Activated CD4-positive, alpha-beta T cell treated with anti-CD3 and anti-CD28 coated beads, Interleukin-2, amount 10 ng/mL, durations not matched to agents 7 days and 5 days (primary cell): Measurements from ENCODE around the gene TBCEL. TPM values are rescaled to one million over a fixed set of nuclear protein-coding genes. Genes with fewer than 3 reads are reported as not detected.

Source experiments
- CTCF ChIA-PET: fragments of 350-600 bp; sonication (Branson Sonifier 250); formaldehyde crosslinking; loops from one replicate; lab custom pipeline; 2021; ENCODE audit warnings: antibody characterized with exemption; lab: Charles Lee
- POLR2A ChIA-PET: fragments of 350-600 bp; sonication (Branson Sonifier 250); formaldehyde crosslinking; loops from one replicate; lab custom pipeline; 2021; ENCODE audit warnings: antibody characterized with exemption; lab: Charles Lee
- DNase-seq: peaks from one replicate; pipeline ENCODE4 v3.0.0-alpha.2; 2020
- H3K27ac Mint-ChIP-seq: one replicate; pipeline ENCODE4 v1.8.0; 2021; ENCODE audit warnings: mild to moderate bottlenecking, moderate library complexity, mixed read lengths
- H3K27me3 Mint-ChIP-seq: one replicate; pipeline ENCODE4 v1.8.0; 2021; ENCODE audit warnings: mixed read lengths
- H3K36me3 Mint-ChIP-seq: one replicate; pipeline ENCODE4 v1.8.0; 2021; ENCODE audit warnings: low read depth, mixed read lengths
- H3K4me1 Mint-ChIP-seq: one replicate; pipeline ENCODE4 v1.8.0; 2021; ENCODE audit warnings: mixed read lengths
- H3K4me3 Mint-ChIP-seq: one replicate; pipeline ENCODE4 v1.8.0; 2021; ENCODE audit warnings: mild to moderate bottlenecking, moderate library complexity, mixed read lengths
- H3K9me3 Mint-ChIP-seq: one replicate; pipeline ENCODE4 v1.8.0; 2021; ENCODE audit warnings: mixed read lengths
- total RNA-seq, 2 experiments: library from RNA; stranded (reverse); gene quantifications; one replicate each; pipeline ENCODE4 v1.2.3, GENCODE V29; 2021

TBCEL gene
- total RNA-seq, 2 experiments from 2014 or later: 13.1 to 16.1 TPM

DNA sequence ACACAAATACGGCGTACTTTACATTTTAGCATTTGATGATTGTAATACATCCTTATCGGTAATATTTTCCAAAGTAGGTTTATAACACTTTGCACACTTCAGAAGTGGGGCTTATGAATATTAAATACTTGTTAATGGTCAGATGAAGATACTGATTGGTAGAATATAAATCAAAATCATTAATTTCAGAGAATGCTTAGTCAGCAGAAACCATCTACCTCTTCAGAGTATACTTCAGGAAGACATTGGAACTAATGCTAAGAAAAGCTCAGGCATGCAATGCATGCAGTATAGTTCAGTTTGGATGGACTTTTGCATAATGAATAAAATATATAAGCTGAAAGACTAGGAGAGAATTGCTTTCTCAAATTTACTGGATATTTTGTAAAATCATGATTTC is 57.4 kb downstream of the TBCEL start:
- CTCF ChIA-PET: no interaction called here
- Mint-ChIP-seq H3K9me3 (no peaks in the 10 kb centered on the region), H3K27ac (no peak overlapping the region), H3K4me3 (no peak overlapping the region), H3K27me3 (no peaks in the 10 kb centered on the region), H3K36me3 (peaks cover 1% of the 10 kb centered on the region), H3K4me1 (peaks cover 13% of the 10 kb centered on the region)
- POLR2A ChIA-PET: no interaction called here
- no peak for DNase-seq

DNA sequence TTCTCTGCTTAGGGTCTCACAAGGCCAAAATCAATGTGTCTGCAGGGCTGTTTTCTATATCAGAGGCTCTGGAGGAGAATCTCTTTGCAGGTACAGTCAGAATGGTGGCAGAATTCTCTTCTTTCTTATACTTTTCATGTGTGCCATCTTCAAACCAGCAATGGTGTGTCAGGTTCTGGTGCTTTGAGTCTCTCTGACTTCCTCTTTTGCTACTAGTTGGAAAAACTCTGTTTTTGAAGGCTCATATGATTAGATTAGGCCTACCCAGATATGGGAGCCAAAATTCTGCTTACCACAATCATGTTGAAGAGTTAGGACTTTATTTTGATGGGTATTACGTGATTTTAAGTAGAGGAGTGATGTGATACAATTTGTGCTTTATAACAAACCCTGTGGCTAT is 58.3 kb downstream of the TBCEL start:
- H3K4me1 Mint-ChIP-seq: peaks cover 13% of the 10 kb centered on the region
- H3K4me3 Mint-ChIP-seq: no peak overlapping the region
- CTCF ChIA-PET: no interaction called here
- H3K36me3 Mint-ChIP-seq: peaks cover 1% of the 10 kb centered on the region
- no peak overlapping the region for H3K27ac Mint-ChIP-seq
- no peaks in the 10 kb centered on the region for H3K9me3 Mint-ChIP-seq
- POLR2A ChIA-PET: interaction anchor here (0.6 kb wide), 1 partner anchor 1139 kb away, joined by 6 read pairs; no protein-coding TSS in a partner anchor
- no peaks in the 10 kb centered on the region for H3K27me3 Mint-ChIP-seq
- DNase-seq: no peak

DNA sequence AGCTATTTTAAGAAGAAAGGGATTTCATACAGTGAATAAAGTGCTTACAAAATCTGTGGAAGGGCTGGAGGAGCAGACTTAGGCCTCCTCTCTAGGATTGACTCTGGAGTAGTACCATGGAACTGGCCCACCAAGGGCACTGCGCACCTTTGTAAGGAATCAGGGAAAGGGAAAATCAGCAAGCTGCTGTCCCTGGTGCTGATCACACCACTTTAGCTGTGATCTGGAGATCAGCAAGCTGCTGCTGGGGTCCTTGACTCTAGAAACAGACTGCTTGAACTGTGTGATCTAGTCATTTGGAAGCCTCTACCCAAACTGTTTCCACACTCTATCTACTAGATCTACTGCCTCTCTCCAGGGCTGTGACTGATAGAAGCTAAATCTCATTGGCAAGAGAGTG is 58.8 kb downstream of the TBCEL start:
- Mint-ChIP-seq H3K9me3 (no peaks in the 10 kb centered on the region), H3K27me3 (no peaks in the 10 kb centered on the region), H3K36me3 (peaks cover 5% of the 10 kb centered on the region), H3K27ac (no peak overlapping the region), H3K4me1 (peaks cover 13% of the 10 kb centered on the region), H3K4me3 (no peak overlapping the region)
- DNase-seq: no peak
- ChIA-PET CTCF (no interaction called here), POLR2A (interaction anchor here (0.6 kb wide), 1 partner anchor 1139 kb away, joined by 6 read pairs; no protein-coding TSS in a partner anchor)

DNA sequence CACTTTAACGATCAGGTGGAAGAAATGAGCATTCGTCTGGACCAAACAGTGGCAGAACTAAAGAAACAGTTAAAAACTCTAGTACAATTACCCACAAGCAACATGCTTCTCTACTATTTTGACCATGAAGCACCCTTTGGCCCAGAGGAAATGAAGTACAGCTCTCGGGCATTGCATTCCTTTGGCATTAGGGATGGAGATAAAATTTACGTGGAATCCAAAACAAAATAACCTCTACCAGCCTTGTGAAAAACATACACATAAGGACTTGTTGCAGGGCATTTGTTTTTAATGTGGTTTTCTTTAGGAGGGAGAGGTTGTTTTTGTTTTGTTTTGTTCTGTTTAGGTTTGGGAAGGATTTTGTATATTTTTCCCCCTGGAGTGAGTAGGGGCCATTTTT is 63.0 kb downstream of the TBCEL start:
- Mint-ChIP-seq H3K4me3 (no peak overlapping the region), H3K9me3 (no peaks in the 10 kb centered on the region), H3K36me3 (peaks cover 9% of the 10 kb centered on the region), H3K27me3 (no peaks in the 10 kb centered on the region), H3K27ac (no peak overlapping the region), H3K4me1 (peaks cover 3% of the 10 kb centered on the region)
- no peak for DNase-seq
- ChIA-PET POLR2A (no interaction called here), CTCF (no interaction called here)

GRCh38 chr11:121089566-121089965 is 65.7 kb downstream of the TBCEL start:
- DNase-seq: no peak
- no peaks in the 10 kb centered on the region for H3K27me3 Mint-ChIP-seq
- peaks cover 7% of the 10 kb centered on the region for H3K36me3 Mint-ChIP-seq
- ChIA-PET CTCF (no interaction called here), POLR2A (no interaction called here)
- peaks cover 3% of the 10 kb centered on the region for H3K4me1 Mint-ChIP-seq
- no peaks in the 10 kb centered on the region for H3K9me3 Mint-ChIP-seq
- no peak overlapping the region for H3K27ac Mint-ChIP-seq
- no peak overlapping the region for H3K4me3 Mint-ChIP-seq

GRCh38 chr11:121090145-121090721 is 66.3 kb downstream of the TBCEL start:
- Mint-ChIP-seq H3K4me1 (peaks cover 3% of the 10 kb centered on the region), H3K36me3 (peaks cover 7% of the 10 kb centered on the region), H3K27me3 (no peaks in the 10 kb centered on the region), H3K9me3 (no peaks in the 10 kb centered on the region), H3K4me3 (no peak overlapping the region), H3K27ac (no peak overlapping the region)
- ChIA-PET POLR2A (no interaction called here), CTCF (no interaction called here)
- DNase-seq: no peak

- peaks cover 7% of the 10 kb centered on the region for H3K36me3 Mint-ChIP-seq
- H3K4me1 Mint-ChIP-seq: peaks cover 3% of the 10 kb centered on the region
- no peak overlapping the region for H3K4me3 Mint-ChIP-seq
- H3K27ac Mint-ChIP-seq: no peak overlapping the region
- CTCF ChIA-PET: no interaction called here
- POLR2A ChIA-PET: no interaction called here
- H3K9me3 Mint-ChIP-seq: no peaks in the 10 kb centered on the region
- no peaks in the 10 kb centered on the region for H3K27me3 Mint-ChIP-seq
- DNase-seq: no peak
These were observed 67.7 kb downstream of the TBCEL start for GRCh38 chr11:121091492-121092152.

DNA sequence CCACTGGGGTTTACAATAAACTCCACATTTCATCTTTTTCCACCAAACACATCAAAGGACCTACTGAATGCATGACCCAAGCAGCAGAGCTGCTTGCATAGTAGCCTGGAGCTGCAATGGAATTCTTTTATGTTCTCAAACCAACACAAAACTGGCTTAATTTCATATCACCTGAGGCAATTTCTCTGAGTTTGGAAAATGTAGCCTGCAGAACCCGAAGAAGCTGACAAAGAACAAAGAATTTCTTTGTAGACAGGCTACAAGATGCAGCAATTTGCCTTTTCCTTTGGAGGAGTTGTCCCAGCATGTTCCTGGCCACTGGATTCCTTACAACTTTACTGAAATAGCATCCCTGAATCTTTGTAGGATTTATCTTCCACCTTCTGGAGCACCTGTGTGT is 71.7 kb downstream of the TBCEL start:
- Mint-ChIP-seq H3K27me3 (no peaks in the 10 kb centered on the region), H3K4me3 (no peak overlapping the region), H3K4me1 (peaks cover 3% of the 10 kb centered on the region), H3K9me3 (no peaks in the 10 kb centered on the region), H3K36me3 (no peaks in the 10 kb centered on the region), H3K27ac (no peak overlapping the region)
- DNase-seq: no peak
- CTCF ChIA-PET: no interaction called here
- POLR2A ChIA-PET: no interaction called here

GRCh38 chr11:121099364-121099763 is 75.5 kb downstream of the TBCEL start:
- ChIA-PET POLR2A (no interaction called here), CTCF (interaction anchor here (0.7 kb wide), 1 partner anchor 47 kb away, joined by 4 read pairs; no protein-coding TSS in a partner anchor)
- no peak for DNase-seq
- Mint-ChIP-seq H3K9me3 (no peaks in the 10 kb centered on the region), H3K36me3 (no peaks in the 10 kb centered on the region), H3K4me3 (no peak overlapping the region), H3K27ac (no peak overlapping the region), H3K4me1 (no peaks in the 10 kb centered on the region), H3K27me3 (peaks cover 7% of the 10 kb centered on the region)

GRCh38 chr11:121099885-121100284 is 76.0 kb downstream of the TBCEL start:
- no peak for DNase-seq
- Mint-ChIP-seq H3K36me3 (no peaks in the 10 kb centered on the region), H3K9me3 (no peaks in the 10 kb centered on the region), H3K4me1 (no peaks in the 10 kb centered on the region), H3K27ac (no peak overlapping the region), H3K4me3 (no peak overlapping the region), H3K27me3 (peaks cover 7% of the 10 kb centered on the region)
- CTCF ChIA-PET: no interaction called here
- POLR2A ChIA-PET: no interaction called here

DNA sequence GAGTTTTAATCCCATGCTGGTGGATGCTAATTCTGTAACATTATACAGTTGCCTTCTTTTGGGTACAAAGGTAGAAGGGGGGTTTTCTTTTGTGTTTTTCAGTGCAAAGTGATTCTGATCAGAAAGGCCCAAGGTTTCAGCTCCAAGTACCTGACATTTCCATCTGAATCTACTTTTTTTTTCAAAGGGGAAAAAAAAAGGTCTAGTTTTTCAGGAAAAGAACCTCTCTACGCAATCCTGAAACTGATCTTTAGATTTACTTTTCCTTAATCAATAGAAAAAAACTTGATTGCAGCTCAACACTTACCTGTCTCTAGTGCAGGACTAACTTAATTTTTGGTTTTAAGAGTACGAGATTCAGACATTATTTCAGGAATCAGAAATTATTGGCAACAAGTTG is 77.0 kb downstream of the TBCEL start, which contains the start of gene TECTA:
TECTA (plus strand) TSS at position 301 of the 400 bp plus-strand sequence. CDS start 1,423 bp downstream, outside the sequence.
- POLR2A ChIA-PET: no interaction called here
- Mint-ChIP-seq H3K4me3 (no peak within 1 kb of the TSS), H3K27ac (no peak within 1 kb of the TSS), H3K27me3 (peaks cover 7% of the 10 kb centered on the region), H3K36me3 (no peaks in the 10 kb centered on the region), H3K9me3 (no peaks in the 10 kb centered on the region), H3K4me1 (no peaks in the 10 kb centered on the region)
- DNase-seq: no peak
- CTCF ChIA-PET: no interaction called here

DNA sequence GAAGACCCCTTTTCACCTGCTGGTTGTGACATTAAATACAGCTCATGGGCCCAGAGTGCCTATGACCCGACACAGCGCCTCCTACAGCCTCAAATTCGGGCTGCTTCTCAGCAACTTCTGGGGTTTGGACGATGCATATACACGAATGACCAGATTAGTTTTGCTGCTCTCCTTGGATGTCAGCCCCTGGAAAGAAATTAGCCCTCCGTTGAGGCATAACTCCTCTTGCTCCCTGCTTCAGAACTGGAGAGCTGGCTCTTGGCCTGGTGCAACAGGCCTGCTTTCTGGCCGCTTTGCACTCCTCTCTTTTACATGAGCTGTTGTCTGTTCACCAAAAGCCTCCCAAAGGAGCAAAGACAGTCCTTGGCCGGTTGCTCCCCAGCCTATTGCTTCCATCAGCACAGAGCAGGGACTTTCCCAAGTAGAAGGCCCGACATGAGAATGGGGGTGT is 80.4 kb downstream of the TBCEL start:
- H3K4me1 Mint-ChIP-seq: no peaks in the 10 kb centered on the region
- POLR2A ChIA-PET: no interaction called here
- H3K27ac Mint-ChIP-seq: no peak overlapping the region
- H3K9me3 Mint-ChIP-seq: no peaks in the 10 kb centered on the region
- CTCF ChIA-PET: no interaction called here
- H3K4me3 Mint-ChIP-seq: no peak overlapping the region
- no peak for DNase-seq
- peaks cover 7% of the 10 kb centered on the region for H3K27me3 Mint-ChIP-seq
- H3K36me3 Mint-ChIP-seq: no peaks in the 10 kb centered on the region

- Mint-ChIP-seq H3K27me3 (peaks cover 7% of the 10 kb centered on the region), H3K36me3 (no peaks in the 10 kb centered on the region), H3K4me1 (no peaks in the 10 kb centered on the region), H3K9me3 (no peaks in the 10 kb centered on the region), H3K4me3 (no peak overlapping the region), H3K27ac (no peak overlapping the region)
- ChIA-PET POLR2A (no interaction called here), CTCF (no interaction called here)
- DNase-seq: no peak
These were observed 81.2 kb downstream of the TBCEL start for GRCh38 chr11:121105063-121105480.
